ENCODE data around the gene RPS6KA4. TPM values are rescaled to one million over a fixed set of nuclear protein-coding genes. Genes with fewer than 3 reads are reported as not detected.

The RPS6KA4 gene
- total and polyA plus RNA-seq, 7 donors: 14.4 to 48.4 (median 17.9) TPM

DNA sequence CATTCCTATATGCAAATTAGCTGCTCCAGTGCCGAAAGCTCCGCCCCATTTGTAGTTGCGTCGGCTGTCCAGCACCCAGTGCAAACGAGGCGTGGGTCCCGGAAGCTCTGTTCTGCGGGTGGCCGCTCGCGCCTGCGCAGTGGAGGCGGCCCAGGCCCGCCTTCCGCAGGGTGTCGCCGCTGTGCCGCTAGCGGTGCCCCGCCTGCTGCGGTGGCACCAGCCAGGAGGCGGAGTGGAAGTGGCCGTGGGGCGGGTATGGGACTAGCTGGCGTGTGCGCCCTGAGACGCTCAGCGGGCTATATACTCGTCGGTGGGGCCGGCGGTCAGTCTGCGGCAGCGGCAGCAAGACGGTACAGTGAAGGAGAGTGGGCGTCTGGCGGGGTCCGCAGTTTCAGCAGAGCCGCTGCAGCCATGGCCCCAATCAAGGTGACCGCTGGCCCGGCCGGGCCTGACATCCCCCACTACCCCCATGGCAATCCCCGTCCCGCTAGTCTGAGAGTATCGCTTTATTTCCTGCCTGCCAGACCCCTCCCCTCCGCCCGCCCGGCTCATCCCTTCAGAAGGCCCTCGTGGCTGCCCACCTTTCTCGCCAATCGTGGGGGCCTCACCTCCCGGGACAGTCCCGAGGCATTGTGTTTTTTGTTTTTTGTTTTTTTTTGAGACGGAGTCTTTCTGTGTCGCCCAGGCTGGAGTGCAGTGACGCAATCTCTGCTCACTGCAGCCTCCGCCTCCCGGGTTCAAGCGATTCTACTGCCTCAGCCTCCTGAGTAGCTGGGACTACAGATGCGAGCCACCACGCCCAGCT, 40.8 kb upstream of the RPS6KA4 start, which contains the start of gene PRDX5:
PRDX5 (plus strand) TSS at position 161 of the 805 bp plus-strand sequence; CDS start at position 256, 95 bp downstream.
- no peaks in the 10 kb centered on the region for H3K27me3 ChIP-seq
- H3K27ac ChIP-seq: peak within 1 kb of the TSS; percentile 98 to 99 (median 98)
- intact Hi-C loops (cut with DNase I): loop anchor here (1.0 to 2.0 kb wide), 2 partner anchors 25 to 37 kb away; no protein-coding TSS in a partner anchor
- peaks cover 0 to 24% (median 22%) of the 10 kb centered on the region in 4 donors for H3K4me1 ChIP-seq
- H3K9me3 ChIP-seq: no peaks in the 10 kb centered on the region
- peak; percentile 99 for DNase-seq
- TF ChIP-seq POLR2A (IDR thresholded peaks at IDR 0.05) (peak; percentile 87 to 94), POLR2AphosphoS5 (IDR thresholded peaks at IDR 0.05) (peak; percentile 93 to 97 (median 96)), EP300 (IDR thresholded peaks at IDR 0.05) (no peak)
- TF ChIP-seq, protein P1, sequence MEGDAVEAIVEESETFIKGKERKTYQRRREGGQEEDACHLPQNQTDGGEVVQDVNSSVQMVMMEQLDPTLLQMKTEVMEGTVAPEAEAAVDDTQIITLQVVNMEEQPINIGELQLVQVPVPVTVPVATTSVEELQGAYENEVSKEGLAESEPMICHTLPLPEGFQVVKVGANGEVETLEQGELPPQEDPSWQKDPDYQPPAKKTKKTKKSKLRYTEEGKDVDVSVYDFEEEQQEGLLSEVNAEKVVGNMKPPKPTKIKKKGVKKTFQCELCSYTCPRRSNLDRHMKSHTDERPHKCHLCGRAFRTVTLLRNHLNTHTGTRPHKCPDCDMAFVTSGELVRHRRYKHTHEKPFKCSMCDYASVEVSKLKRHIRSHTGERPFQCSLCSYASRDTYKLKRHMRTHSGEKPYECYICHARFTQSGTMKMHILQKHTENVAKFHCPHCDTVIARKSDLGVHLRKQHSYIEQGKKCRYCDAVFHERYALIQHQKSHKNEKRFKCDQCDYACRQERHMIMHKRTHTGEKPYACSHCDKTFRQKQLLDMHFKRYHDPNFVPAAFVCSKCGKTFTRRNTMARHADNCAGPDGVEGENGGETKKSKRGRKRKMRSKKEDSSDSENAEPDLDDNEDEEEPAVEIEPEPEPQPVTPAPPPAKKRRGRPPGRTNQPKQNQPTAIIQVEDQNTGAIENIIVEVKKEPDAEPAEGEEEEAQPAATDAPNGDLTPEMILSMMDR (IDR thresholded peaks at IDR 0.05): peak in 1 of 4 experiments; percentile 11
- 1% methylated on average over 61 of the region's 61 CpGs for WGBS, 2 donors
- peak within 1 kb of the TSS; percentile 83 to 98 (median 86) for H3K4me3 ChIP-seq
- H3K36me3 ChIP-seq: peaks cover 10 to 49% (median 17%) of the 10 kb centered on the region in 4 donors

DNA sequence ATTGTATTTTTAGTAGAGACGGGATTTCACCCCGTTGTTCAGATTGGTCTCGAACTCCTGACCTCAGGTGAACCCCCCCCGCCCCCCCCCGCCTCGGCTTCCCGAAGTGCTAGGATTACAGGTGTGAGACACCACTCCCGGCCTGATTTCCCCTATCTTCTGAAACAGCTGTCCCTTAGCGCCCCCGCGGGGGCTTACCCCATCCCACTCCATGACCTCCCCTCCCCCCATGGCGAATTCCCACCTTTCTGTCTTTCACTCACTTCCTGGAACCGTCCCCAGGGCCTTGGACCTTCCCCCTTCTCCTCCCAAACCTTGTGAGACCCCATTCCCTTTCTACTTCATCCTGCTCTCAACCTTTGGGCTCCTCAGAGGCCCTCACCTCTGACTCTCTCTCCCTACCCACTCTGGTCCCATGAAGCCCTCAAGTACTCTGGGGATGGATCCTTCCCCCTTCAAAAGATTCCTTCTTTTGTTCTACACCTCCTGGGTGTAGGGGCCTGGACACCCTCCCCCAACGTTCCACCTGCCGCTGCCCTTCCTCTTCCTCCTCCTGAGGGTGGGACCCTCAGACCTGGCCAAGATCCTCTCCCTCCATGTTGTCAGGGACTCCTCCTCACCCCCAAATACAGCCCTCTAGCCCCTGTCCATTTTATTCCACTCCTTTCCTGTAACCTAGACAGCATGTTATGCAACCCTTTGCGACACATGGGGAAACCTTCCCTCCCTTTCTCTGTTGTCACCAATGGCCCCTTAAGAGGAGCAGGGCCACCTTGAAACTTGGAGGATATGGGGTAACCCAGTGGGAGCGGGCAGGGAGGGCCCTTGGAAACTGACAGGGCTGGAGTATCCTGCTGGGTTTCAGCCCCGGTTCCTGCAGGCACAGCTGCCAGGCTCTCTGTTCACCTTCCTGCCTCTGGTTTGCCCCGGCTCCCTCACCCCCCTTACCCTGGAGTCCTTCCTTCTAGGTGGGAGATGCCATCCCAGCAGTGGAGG, 39.9 kb upstream of the RPS6KA4 start:
- TF ChIP-seq POLR2A (IDR thresholded peaks at IDR 0.05) (no peak), EP300 (IDR thresholded peaks at IDR 0.05) (no peak)
- DNase-seq: peak; percentile 74
- peaks cover 10 to 46% (median 17%) of the 10 kb centered on the region in 4 donors for H3K36me3 ChIP-seq
- WGBS, 2 donors: 6 to 22% methylated on average over 19 of the region's 19 CpGs
- no peaks in the 10 kb centered on the region for H3K27me3 ChIP-seq
- peak overlapping the region; percentile 98 to 99 (median 98) for H3K27ac ChIP-seq
- H3K4me1 ChIP-seq: peaks cover 0 to 24% (median 22%) of the 10 kb centered on the region in 4 donors
- peak overlapping the region; percentile 83 to 98 (median 86) for H3K4me3 ChIP-seq
- no peaks in the 10 kb centered on the region for H3K9me3 ChIP-seq
- intact Hi-C loops (cut with DNase I): loop anchor here (1.0 to 2.0 kb wide), 2 partner anchors 24 to 36 kb away; no protein-coding TSS in a partner anchor

GRCh38 chr11:64320556-64320955, 38.4 kb upstream of the RPS6KA4 start:
- Histone ChIP-seq H3K27ac (no peak overlapping the region), H3K4me1 (peaks cover 0 to 24% (median 22%) of the 10 kb centered on the region in 4 donors), H3K9me3 (no peaks in the 10 kb centered on the region), H3K4me3 (no peak overlapping the region), H3K27me3 (no peaks in the 10 kb centered on the region), H3K36me3 (peaks cover 2 to 31% (median 7%) of the 10 kb centered on the region in 4 donors)
- DNase-seq: no peak
- no peak for TF ChIP-seq POLR2A (IDR thresholded peaks at IDR 0.05)
- TF ChIP-seq, protein P1 (IDR thresholded peaks at IDR 0.05): no peak
- TF ChIP-seq POLR2AphosphoS5 (IDR thresholded peaks at IDR 0.05): no peak
- no peak for TF ChIP-seq EP300 (IDR thresholded peaks at IDR 0.05)
- WGBS, 2 donors: 25 to 72% methylated on average over 7 of the region's 7 CpGs
- intact Hi-C loops (cut with DNase I): no loop called here

GRCh38 chr11:64321026-64321425, 37.9 kb upstream of the RPS6KA4 start:
- DNase-seq: no peak
- Histone ChIP-seq H3K9me3 (no peaks in the 10 kb centered on the region), H3K4me1 (peaks cover 0 to 23% (median 21%) of the 10 kb centered on the region in 4 donors), H3K4me3 (no peak overlapping the region), H3K27me3 (no peaks in the 10 kb centered on the region), H3K27ac (no peak overlapping the region), H3K36me3 (peaks cover 0 to 27% (median 3%) of the 10 kb centered on the region in 4 donors)
- no peak for TF ChIP-seq POLR2AphosphoS5 (IDR thresholded peaks at IDR 0.05)
- TF ChIP-seq POLR2A (IDR thresholded peaks at IDR 0.05): no peak
- TF ChIP-seq EP300 (IDR thresholded peaks at IDR 0.05): no peak
- TF ChIP-seq, protein P1 (IDR thresholded peaks at IDR 0.05): no peak
- intact Hi-C loops (cut with DNase I): no loop called here
- WGBS, 2 donors: 16 to 72% methylated on average over 5 of the region's 5 CpGs

All from sigmoid colon (tissue), 7 donors.